HG02973 (cell line): Measurements from ENCODE around the gene ATF3.
"Not testable (repeated sequence)": the region's sequence is repeated elsewhere in the genome, so short reads cannot be mapped to it uniquely, and the experiment has no call there.

Experiments used
- ATAC-seq: cut with Tn5 transposase; IDR thresholded peaks from one replicate; pipeline ENCODE4 v1.9.1; 2021; ENCODE audit warnings: moderate library complexity; ENCODE audit not compliant: unreplicated experiment

ATF3 gene

DNA sequence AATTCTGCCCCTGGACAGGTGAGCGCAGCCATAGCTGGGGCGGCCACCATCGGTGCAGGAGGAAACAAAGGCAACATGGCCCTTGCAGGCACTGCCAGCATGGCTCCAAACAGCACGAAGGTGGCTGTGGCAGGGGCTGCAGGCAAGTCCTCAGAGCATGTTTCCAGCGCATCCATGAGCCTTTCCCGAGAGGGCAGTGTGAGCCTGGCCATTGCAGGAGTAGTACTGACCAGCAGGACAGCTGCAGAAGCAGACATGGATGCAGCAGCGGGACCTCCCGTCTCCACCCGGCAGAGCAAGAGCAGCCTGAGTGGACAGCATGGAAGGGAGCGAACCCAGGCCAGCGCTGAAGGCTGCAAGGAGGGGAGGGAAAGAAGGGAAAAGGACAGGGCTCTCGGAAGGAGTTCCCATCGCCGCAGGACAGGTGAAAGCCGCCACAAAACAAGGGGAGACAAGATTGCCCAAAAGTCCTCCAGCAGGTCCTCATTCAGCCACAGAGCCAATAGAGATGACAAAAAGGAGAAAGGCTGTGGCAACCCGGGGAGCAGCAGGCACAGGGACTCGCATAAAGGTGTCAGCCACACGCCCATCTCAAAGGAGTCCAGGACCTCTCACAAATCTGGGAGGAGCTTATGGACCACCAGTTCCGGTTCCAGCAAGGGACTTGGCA, 17.4 kb downstream of the ATF3 start:
- ATAC-seq, result no peak

DNA sequence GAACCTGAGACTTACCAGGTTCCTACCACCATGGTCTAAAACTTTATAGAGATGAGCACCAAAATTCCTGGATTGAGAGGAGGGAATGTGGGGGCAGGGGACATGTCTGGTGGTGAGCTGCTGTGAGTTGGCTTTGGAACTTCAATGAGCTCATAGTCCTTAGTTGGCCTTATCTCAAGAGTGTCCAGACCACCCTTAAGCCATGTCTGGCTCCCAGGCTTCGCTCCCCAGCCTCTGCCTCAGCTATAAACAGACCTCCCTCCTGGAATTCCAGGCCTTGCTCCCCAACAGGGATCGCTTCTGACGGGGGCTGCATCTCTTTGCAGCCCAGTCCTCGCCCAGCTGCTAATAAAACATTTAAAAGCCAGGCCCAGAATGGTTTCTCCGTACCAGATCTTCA, 19.5 kb downstream of the ATF3 start:
- no peak for ATAC-seq

DNA sequence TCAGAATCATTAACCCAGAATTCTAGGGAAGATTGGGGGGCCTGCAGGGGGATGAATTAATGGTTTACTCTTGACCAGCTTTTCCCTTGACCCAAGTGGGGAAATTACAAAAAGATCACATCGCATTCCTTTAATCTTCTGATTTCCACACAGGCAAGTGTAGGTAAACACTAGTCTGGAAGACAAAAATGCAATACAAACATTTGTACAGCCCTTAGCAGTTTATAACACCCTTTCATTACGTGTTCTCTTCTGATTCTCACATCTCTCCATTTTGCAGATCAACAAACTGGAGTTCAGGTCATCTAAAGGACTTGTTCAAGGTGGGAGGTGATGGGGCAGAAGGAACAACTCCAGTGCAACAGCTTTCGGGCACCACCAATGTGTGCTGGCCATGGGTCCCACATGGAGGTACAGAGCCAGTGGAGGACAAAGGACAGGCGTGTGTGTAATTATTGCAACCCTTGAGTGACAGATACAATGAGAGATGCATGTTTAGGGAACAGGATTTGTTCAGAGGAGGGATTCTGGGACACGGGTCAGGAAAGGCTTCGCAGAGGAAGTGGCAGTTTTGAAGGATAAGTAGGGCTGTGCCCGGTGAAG, 20.4 kb downstream of the ATF3 start:
- no peak for ATAC-seq

GRCh38 chr1:212629450-212630157, 21.0 kb downstream of the ATF3 start:
- no peak for ATAC-seq

DNA sequence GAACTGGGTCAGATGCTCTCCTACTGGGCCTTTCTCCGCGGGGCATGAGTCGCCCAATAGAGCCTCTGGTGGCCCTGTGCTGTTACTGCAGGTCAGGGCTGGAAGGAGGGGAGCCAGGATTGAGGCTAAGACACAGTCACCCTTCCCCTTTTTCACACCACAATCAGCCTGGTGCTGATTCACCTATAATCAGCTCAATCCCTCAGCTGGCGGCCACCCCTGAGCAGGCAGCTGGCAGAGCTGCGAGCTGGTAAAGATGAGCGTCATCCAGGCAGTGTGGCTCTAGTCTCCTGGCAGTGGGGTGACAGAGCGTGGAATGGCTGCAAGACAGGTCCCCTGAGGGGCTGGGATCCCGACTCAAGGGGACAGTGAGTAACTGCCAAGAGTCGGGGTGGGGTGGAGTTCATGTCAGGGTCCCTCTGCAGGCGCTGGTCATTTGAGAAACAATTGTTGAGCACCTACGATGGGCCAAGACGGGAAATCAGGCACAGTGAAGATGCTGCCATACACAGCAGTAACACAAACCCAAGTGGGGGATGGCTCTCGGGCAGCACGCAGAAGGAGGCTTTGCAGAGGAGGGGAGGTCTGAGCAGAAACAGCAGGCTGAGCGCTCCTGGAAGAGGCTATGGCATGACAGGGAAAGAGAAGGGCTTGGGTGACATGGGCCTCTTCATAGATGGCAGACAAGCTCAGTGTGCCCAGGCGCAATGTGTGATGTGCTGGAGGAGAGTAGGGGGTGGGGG, 21.8 kb downstream of the ATF3 start:
- peak; percentile 91 for ATAC-seq

DNA sequence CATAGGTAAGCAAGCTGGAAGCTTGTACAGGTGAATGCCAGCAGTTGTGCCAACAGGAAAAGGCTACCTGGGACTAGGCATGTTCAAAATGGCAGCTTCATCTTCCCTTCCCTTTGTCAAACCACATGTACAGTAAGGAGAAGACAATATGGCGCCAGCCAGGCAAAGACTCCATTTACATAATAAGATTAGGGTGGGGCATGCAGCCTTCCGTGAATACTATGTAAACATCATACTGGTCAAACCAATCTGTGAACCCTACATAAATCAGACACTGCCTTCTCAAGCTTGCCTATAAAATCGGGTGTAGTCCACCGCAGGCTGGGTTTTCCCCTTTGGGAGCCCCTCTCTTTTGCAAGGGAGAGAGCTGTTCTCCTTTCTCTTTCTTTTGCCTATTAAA, 24.6 kb downstream of the ATF3 start:
- ATAC-seq, result no peak

- no peak for ATAC-seq
Measured at GRCh38 chr1:212634252-212634651, 25.7 kb downstream of the ATF3 start.

DNA sequence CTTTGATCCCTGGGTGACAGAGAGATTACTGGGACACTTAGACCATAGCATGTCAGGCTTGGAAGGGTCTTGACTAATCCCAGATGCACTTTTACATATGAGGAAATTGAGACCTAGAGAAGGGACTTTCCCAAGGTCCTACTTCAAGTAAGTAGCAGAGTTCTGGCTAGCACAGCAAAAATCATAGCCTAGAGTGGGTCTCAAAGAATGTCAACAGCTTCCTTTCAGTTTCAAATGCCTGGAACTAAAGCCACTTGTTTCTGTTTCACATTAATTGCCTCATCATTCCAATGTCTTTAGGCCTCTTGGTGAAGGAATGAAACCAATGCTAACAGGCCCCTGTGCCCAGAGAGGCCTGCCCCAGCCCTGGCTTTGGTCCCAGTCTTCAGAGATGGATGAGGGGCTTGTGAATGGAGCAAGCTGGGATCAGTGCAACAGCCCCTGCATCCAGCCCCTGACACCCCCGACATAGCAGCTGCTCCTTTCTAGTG, 26.6 kb downstream of the ATF3 start:
- no peak for ATAC-seq

GRCh38 chr1:212637902-212638301, 29.3 kb downstream of the ATF3 start:
- ATAC-seq, result no peak

GRCh38 chr1:212638492-212639151, 30.1 kb downstream of the ATF3 start:
- no peak for ATAC-seq

DNA sequence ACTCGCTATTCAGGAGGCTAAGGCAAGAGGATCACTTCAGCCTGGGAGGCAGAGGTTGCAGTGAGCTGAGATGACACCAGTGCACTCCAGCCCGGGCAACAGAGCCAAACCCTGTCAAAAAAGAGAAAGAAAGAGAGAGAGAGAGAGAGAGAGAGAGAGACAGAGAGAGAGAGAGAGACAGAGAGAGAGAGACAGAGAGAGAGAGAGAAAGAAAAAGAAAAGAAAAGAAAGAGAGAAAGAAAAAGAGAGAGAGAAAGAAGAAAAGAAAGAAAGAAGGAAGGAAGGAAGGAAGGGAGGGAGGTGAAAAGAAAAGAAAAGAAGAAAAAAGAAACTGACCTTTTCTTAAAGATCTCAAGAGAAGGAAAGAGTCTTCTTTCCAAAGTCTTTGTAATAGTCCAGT, 31.0 kb downstream of the ATF3 start:
- not testable (repeated sequence) for ATAC-seq

- no peak for ATAC-seq
Measured at GRCh38 chr1:212640223-212640878, 31.8 kb downstream of the ATF3 start.

GRCh38 chr1:212641956-212642355, 33.4 kb downstream of the ATF3 start:
- no peak for ATAC-seq

DNA sequence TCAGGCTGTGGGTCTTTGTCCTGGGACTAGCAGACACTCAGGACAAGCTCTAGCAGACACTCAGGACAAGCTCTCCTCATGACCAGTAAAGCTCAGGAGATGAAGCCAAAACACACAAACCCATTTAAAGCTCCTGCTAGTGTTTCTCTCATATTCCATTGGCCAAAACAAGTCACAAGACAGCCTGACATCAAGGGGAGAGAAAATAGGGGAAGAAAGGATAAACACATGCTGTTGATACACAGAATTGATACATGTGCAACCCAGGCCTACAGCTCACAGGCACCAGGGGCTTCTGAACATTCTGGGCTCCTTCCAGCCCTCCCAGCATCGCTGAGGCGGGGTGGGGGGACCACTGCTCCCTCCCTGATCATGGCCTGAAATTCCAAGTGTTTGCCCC, 35.3 kb downstream of the ATF3 start:
- ATAC-seq, result no peak

DNA sequence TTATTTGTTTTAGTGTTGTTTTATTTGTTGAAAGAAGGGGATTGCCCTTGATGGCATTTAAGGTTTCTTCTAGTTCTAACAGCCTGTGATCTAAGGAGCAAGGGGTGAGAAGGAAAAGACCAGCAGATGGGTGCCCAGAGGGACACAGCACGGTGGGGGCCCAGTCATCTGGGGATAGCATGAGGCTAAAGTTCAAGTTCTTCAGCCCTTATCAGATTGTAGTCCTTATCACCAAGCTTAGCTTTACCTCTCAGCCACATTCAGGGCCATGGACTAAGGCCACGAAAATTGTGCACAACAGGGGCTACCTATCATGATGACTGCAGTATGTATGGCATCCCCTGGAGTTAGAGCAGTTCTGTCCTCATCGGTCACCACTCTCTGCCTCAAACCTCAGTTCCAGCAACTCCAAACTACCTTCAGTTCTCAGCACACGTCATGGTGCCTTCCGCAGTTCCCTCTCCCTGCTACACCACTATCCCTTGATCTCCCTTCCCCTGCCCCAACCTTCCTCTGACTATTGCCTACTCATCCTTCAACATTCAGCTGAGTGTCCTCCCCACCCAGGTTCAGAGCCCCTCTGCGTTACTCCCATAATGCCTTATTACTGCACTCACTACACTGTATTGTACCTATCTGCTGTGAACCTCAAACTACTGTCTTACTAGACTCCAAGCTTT, 36.4 kb downstream of the ATF3 start:
- no peak for ATAC-seq

DNA sequence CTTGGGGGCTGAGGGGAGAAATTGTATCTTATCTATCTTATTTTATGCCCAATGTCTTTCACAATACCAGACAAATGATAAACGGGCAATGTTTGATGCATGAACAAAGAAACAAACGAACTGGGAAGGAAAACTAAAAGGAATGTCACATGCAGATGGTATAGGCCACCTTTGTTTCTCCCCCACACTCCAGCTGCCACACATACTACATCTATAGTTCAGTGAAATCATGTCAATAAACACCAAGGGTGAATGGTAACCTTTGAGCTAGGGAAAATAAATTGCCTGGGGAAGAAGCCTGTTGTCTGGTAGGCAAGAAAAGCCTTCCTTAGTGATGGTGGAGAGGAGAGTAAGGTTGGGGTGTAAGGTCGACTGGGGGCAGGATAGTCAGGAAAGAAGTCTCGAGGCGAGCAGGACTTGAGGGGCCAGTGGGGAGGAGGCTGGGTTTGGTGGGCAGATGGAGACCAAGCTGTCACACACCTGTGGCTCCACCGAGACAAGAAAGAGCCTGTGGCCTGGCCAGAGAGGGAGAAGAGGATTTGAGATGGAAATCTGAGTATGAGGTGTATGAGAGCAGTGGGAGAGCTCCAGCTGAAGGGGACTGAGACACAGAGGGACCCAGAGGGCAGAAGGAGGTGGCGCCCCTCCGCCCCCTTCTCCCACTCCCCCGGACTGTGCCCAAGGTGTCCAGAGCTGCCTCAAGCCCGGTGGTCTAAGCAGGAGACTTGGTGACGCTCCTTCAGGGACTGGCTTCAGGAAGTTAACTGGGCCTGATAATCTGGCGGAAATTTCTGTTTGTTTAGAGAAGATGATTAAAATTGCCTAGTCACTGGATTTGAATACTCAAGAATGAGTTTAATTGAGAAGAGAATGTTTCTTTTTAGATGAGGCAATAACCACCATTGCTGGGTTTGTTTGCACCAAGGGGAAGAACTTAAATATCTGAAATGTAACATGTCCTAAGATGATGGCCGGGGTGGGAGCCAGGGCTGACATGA, 37.3 kb downstream of the ATF3 start:
- ATAC-seq, result no peak

GRCh38 chr1:212646588-212646987, 38.0 kb downstream of the ATF3 start:
- no peak for ATAC-seq

DNA sequence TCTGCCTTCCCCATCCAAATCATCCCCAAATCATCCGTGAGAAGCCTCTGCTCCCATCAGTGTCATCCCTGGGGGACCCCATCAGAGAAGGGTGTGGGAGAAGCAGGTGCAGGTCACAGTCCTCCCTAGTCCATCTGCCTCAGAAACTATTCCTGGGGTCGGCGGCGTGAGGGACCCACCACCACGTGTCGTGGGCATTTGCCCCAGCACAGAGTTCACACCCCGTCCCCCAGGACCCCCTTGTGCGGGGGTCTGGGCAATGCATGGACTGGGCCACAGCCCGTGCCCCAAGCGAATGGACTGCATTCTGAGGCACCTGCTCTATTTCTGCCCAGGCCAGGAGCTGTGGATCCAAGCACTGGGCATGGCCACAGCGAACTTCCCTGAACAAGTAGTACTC, 38.4 kb downstream of the ATF3 start:
- no peak for ATAC-seq

DNA sequence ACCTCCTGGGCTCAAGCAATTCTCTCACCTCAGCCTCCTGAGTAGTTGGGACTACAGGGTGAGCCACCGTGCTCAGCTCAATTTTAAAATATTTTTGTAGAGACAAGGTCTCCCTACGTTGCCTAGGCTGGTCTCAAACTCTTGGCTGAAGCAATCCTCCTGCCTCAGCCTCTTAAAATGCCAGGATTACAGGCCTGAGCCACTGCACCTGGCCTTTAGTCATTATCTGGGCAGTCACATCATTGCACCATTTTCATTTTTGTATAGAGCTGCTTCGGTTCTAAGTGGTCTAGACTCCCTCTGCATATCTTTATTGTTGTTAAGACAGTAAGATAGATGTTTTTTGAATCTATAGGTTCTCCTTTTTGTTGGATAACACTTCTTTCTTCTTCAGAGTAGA, 39.9 kb downstream of the ATF3 start:
- no peak for ATAC-seq
